Esophagus squamous epithelium (tissue), 5 donors: Measurements from ENCODE around the gene ADK. TPM values are rescaled to one million over a fixed set of nuclear protein-coding genes. Genes with fewer than 3 reads are reported as not detected.

ENCODE experiments used
- DNase-seq: peaks from one replicate; lab custom pipeline; 2025; lab: John Stamatoyannopoulos, UW
- H3K27ac ChIP-seq, 4 donors: fragments of 200-600 bp; sonication (generic); one replicate each; pipeline ENCODE4 v1.5.1; 2016 to 2019; ENCODE audit warnings: mild to moderate bottlenecking in 1 of 4
- H3K27me3 ChIP-seq, 4 donors: fragments of 200-600 bp; sonication (generic); 1 replicate in 3 of 4; 2 replicates in 1 of 4; pipeline versions ENCODE4 v1.5.1 to v1.6.0; 2017 to 2021; ENCODE audit warnings: antibody characterized with exemption in 1 of 4
- H3K36me3 ChIP-seq, 3 donors: fragments of 200-600 bp; sonication (generic); one replicate each; pipeline ENCODE4 v1.5.1; 2016 to 2019
- H3K4me1 ChIP-seq, 3 donors: fragments of 200-600 bp; sonication (generic); one replicate each; pipeline ENCODE4 v1.5.1; 2017 to 2019
- H3K4me3 ChIP-seq, 4 donors: fragments of 200-600 bp; sonication (generic); 1 replicate in 3 of 4; 2 replicates in 1 of 4; pipeline ENCODE4 v1.5.1; 2016 to 2019; ENCODE audit warnings: mild to moderate bottlenecking in 2 of 4, moderate library complexity in 1 of 4
- H3K9me3 ChIP-seq, 3 donors: fragments of 200-600 bp; sonication (generic); one replicate each; pipeline ENCODE4 v1.5.1; 2016 to 2019
- CTCF ChIP-seq, 6 experiments: fragments of 450-650 bp in 4 of 6; fragments of 200-600 bp in 2 of 6; sonication (generic) in 2 of 6; IDR thresholded peaks; one replicate each; pipeline ENCODE4 v1.5.1; 2016 to 2019; ENCODE audit warnings: antibody characterized with exemption in 6 of 6, mild to moderate bottlenecking in 4 of 6, moderate library complexity in 4 of 6
- POLR2A ChIP-seq, 4 donors: fragments of 450-650 bp; IDR thresholded peaks; one replicate each; pipeline ENCODE4 v1.6.1; 2017; ENCODE audit warnings: antibody characterized with exemption in 4 of 4, mild to moderate bottlenecking in 4 of 4, moderate library complexity in 3 of 4
- WGBS, 2 donors: methylation state at CpG; one replicate each; pipeline ENCODE4 v1.1.5; 2018; 5-methylcytosine and 5-hydroxymethylcytosine counted together
- intact Hi-C: fragments of 100-400 bp; cut with DNase I; formaldehyde crosslinking; loops from one replicate; pipeline ENCODE4 v1.15.0; 2022
- total RNA-seq, 4 donors: library from RNA; depleted of rRNA; stranded (reverse); fragments of >200 nt; gene quantifications; one replicate each; pipeline ENCODE4 v1.1.0, GENCODE V29; 2016
- donor health status: DM: yes; HTN: yes; CAD: no.

ADK gene
- total RNA-seq, 4 donors from 2014 or later, result 43.3 to 78.4 (median 68.4) TPM

- intact Hi-C loops, result no loop called here
- 89 to 91% methylated on average over 3 of the region's 3 CpGs for WGBS, 2 donors
- no peaks in the 10 kb centered on the region for H3K9me3 ChIP-seq
- no peak overlapping the region for H3K27ac ChIP-seq
- no peak for TF ChIP-seq CTCF (IDR thresholded peaks at IDR 0.05)
- no peak for TF ChIP-seq POLR2A (IDR thresholded peaks at IDR 0.05)
- H3K4me3 ChIP-seq, result no peak overlapping the region
- H3K27me3 ChIP-seq, result no peaks in the 10 kb centered on the region
- peaks cover 0 to 21% (median 0%) of the 10 kb centered on the region in 3 donors for H3K36me3 ChIP-seq
- H3K4me1 ChIP-seq, result peaks cover 0 to 5% (median 0%) of the 10 kb centered on the region in 3 donors
- no peak for DNase-seq
These were observed 332.3 kb downstream of the ADK start for GRCh38 chr10:74483356-74483755.

- Histone ChIP-seq H3K4me3 (no peak overlapping the region), H3K27me3 (no peaks in the 10 kb centered on the region), H3K9me3 (no peaks in the 10 kb centered on the region), H3K27ac (no peak overlapping the region), H3K36me3 (peaks cover 0 to 21% (median 0%) of the 10 kb centered on the region in 3 donors), H3K4me1 (peaks cover 0 to 5% (median 3%) of the 10 kb centered on the region in 3 donors)
- no peak for DNase-seq
- TF ChIP-seq CTCF (IDR thresholded peaks at IDR 0.05) (no peak), POLR2A (IDR thresholded peaks at IDR 0.05) (no peak)
- intact Hi-C loops, result no loop called here
- WGBS, 2 donors, result 86 to 91% methylated on average over 2 of the region's 2 CpGs
These were observed 334.3 kb downstream of the ADK start for GRCh38 chr10:74485283-74485682.

- Histone ChIP-seq H3K4me1 (peaks cover 0 to 5% (median 3%) of the 10 kb centered on the region in 3 donors), H3K36me3 (peaks cover 0 to 21% (median 0%) of the 10 kb centered on the region in 3 donors), H3K27ac (no peak overlapping the region), H3K27me3 (no peaks in the 10 kb centered on the region), H3K9me3 (no peaks in the 10 kb centered on the region), H3K4me3 (no peak overlapping the region)
- TF ChIP-seq POLR2A (IDR thresholded peaks at IDR 0.05) (no peak), CTCF (IDR thresholded peaks at IDR 0.05) (no peak)
- intact Hi-C loops, result no loop called here
- no peak for DNase-seq
- 55 to 64% methylated on average over 1 of the region's 1 CpG for WGBS, 2 donors
These were observed 335.6 kb downstream of the ADK start for GRCh38 chr10:74486659-74487058.

- Histone ChIP-seq H3K4me1 (peaks cover 0 to 5% (median 3%) of the 10 kb centered on the region in 3 donors), H3K27ac (no peak overlapping the region), H3K9me3 (no peaks in the 10 kb centered on the region), H3K27me3 (no peaks in the 10 kb centered on the region), H3K36me3 (peaks cover 0 to 3% (median 0%) of the 10 kb centered on the region in 3 donors), H3K4me3 (no peak overlapping the region)
- no peak for DNase-seq
- TF ChIP-seq POLR2A (IDR thresholded peaks at IDR 0.05) (no peak), CTCF (IDR thresholded peaks at IDR 0.05) (no peak)
- intact Hi-C loops, result no loop called here
These were observed 337.9 kb downstream of the ADK start for GRCh38 chr10:74488907-74489306.

- no peak overlapping the region for H3K4me3 ChIP-seq
- no peak for DNase-seq
- intact Hi-C loops, result no loop called here
- no peak overlapping the region for H3K27ac ChIP-seq
- no peaks in the 10 kb centered on the region for H3K9me3 ChIP-seq
- H3K4me1 ChIP-seq, result peaks cover 0 to 5% (median 3%) of the 10 kb centered on the region in 3 donors
- 86 to 94% methylated on average over 4 of the region's 4 CpGs for WGBS, 2 donors
- no peaks in the 10 kb centered on the region for H3K27me3 ChIP-seq
- H3K36me3 ChIP-seq, result no peaks in the 10 kb centered on the region
- TF ChIP-seq POLR2A (IDR thresholded peaks at IDR 0.05) (no peak), CTCF (IDR thresholded peaks at IDR 0.05) (no peak)
These were observed 339.5 kb downstream of the ADK start for GRCh38 chr10:74490551-74490950.
